Iris pigment epithelial cell (primary cell): ENCODE results near the gene SMC6.

Experiments
- DNase-seq: peaks from one replicate; pipeline ENCODE4 v3.0.0-alpha.2; 2011; ENCODE audit warnings: low read depth

Gene SMC6

DNA sequence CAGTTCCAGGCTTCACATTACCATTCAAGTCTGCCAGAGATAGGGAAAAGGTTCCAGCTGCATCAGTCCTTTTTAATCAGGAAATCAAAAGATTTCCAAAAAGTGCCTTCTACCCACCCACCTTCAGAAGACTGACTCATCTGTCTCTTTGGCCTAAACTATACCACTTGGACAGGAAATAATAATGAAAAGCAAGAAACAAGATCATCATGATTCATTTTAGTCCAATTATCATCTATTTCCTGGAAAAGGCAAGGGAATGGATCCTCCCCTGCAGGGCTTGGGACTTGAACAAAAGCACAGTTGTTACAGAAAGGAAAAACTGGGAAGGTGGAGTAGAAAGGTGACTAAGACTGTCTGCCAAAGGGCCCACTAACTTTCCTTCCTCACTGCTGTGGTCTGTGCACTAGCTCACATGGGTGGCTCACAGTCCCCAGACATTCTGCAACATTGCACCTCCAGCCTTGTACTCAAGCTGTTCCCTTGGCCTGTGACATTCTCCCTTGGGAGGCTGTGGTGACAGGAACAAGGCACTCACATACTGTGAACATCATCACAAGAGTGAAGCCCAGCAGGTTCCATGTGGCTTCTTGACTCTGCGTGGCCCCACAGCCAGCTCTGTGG lies 137.8 kb downstream of the SMC6 start:
- peak; percentile 34 for DNase-seq

DNA sequence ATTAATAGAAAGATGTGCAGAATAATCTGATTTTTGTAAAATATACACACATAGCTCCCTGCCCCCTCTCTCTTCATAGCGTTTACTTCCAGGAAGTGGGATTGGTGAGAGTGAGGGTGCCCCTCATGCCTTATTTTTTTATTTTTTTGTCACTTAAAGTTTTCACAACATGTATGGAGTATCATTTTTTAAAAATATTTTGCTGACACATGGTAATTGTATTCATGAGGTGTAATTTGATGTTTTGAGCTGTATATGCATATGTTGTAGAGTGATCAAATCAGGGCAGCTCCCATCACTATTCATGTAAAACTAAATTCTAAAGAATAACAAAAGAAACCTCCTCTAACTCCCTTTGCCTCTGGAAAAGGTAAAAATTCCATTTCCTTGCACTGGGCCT lies 138.5 kb downstream of the SMC6 start:
- no peak for DNase-seq

DNA sequence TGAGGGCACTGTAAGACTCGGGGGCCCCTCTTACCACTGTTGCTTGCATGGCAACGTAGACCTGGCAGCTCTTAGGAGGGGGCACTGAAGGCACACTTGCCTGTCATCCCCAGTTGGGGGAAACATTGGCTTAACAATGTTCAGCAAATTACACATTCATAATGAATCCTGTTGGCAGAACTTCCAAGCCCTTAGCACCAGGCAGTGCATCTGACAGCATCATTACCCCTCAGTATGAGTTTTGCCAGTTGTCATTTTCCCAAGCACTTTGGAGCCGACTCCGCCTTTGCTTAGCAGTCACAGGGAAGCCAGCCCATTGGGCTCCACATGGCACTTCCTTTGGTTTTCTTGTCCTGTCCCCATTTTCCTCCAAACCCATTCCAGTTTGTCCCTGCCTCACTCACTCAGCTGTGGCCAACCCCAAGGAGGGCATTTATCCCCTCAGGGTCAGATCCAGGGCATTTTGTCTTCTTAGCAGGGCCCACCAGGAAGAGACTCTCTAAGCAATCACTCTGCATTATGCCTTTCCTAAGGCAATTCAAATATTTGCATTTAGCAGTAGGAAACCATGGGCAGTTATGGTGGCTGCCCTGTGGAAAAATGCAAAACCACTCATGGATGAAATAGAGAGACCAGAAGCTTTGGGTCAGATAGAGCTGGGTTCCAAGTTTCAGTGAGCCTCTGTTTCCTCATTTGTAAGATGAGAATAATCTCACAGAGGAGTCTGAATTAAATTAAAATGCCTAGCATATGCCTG lies 139.3 kb downstream of the SMC6 start:
- no peak for DNase-seq
